Parathyroid adenoma (tissue), 2 donors: ENCODE measurements around the gene GOLGA6L10.
"Not testable (repeated sequence)": the region's sequence is repeated elsewhere in the genome, so short reads cannot be mapped to it uniquely, and the experiment has no call there.

Experiments
- H2AFZ ChIP-seq: fragments of 300-600 bp; sonication (generic); one replicate; pipeline ENCODE4 v1.7.0; 2017; ENCODE audit warnings: antibody characterized with exemption, mild to moderate bottlenecking
- H3K27ac ChIP-seq: fragments of 300-600 bp; sonication (generic); one replicate; pipeline ENCODE4 v1.7.0; 2017
- H3K27me3 ChIP-seq: fragments of 300-600 bp; sonication (generic); one replicate; pipeline ENCODE4 v1.7.0; 2017; ENCODE audit warnings: low read length; ENCODE audit not compliant: control insufficient read depth, insufficient read depth
- H3K36me3 ChIP-seq: fragments of 300-600 bp; sonication (generic); one replicate; pipeline ENCODE4 v1.7.0; 2017; ENCODE audit warnings: low read length; ENCODE audit not compliant: control insufficient read depth, insufficient read depth
- H3K4me1 ChIP-seq: fragments of 300-600 bp; sonication (generic); one replicate; pipeline ENCODE4 v1.7.0; 2017; ENCODE audit warnings: control low read depth
- H3K4me2 ChIP-seq: fragments of 300-600 bp; sonication (generic); one replicate; pipeline ENCODE4 v1.7.0; 2017; ENCODE audit warnings: low read length
- H3K4me3 ChIP-seq: fragments of 300-600 bp; sonication (generic); one replicate; pipeline ENCODE4 v1.7.0; 2017; ENCODE audit warnings: low read depth, low read length
- H3K79me2 ChIP-seq: fragments of 300-600 bp; sonication (generic); one replicate; pipeline ENCODE4 v1.7.0; 2017; ENCODE audit warnings: control low read depth
- H3K9ac ChIP-seq: fragments of 300-600 bp; sonication (generic); one replicate; pipeline ENCODE4 v1.7.0; 2017; ENCODE audit warnings: mild to moderate bottlenecking
- H3K9me3 ChIP-seq: fragments of 300-600 bp; sonication (generic); one replicate; pipeline ENCODE4 v1.7.0; 2017; ENCODE audit warnings: low read length; ENCODE audit not compliant: control insufficient read depth
- TF ChIP-seq, protein P1 (sequence below): fragments of 300-600 bp; sonication (generic); IDR thresholded peaks from one replicate; pipeline ENCODE4 v1.7.0; 2017; ENCODE audit warnings: antibody characterized with exemption, mild to moderate bottlenecking
- donor health status: primary hyperparathyroidism.

GOLGA6L10 gene

DNA sequence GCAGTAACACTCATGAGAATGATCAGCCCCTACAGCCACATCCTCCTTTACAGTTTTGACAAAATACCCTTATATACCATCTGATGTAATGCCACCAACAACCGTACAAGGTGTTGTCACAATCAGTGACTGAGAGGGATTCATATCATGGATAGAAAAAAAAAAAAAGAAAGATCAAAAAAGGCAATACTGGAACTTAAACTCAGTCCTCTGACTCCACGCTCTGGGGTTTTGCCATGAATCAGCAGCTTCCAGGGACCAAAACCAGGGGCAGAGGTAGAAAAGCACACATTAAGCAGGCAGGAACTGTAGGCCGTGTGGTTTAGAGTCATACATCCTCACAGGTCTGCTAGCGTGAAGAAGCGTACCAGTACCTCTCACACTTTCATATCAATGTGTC lies 1.6 kb downstream of the GOLGA6L10 start:
- H3K9ac ChIP-seq, H3K27ac ChIP-seq, H3K4me2 ChIP-seq, H2AFZ ChIP-seq, H3K27me3 ChIP-seq, H3K79me2 ChIP-seq, H3K4me3 ChIP-seq, H3K4me1 ChIP-seq, H3K9me3 ChIP-seq, H3K36me3 ChIP-seq: not testable (repeated sequence)

DNA sequence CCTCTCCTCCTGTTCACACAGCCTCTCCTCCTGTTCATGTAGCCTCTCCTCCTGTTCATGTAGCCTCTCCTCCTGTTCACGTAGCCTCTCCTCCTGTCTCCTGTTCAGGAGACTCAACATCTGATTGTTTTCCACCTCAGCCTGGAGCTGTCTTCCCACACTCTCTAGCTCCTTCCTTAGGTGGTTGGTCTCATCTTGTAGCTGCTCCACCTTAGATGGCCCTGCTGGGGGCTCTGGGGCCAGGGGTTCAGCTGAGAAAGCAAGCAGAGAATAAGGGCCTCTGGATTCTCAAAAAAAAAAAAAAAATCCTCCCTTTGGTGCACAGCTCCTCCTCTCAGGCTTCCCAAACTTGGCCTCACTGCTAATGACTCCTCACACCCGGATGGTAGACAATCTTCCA lies 4.1 kb downstream of the GOLGA6L10 start:
- H3K9me3 ChIP-seq, H3K27me3 ChIP-seq, H3K27ac ChIP-seq, H3K79me2 ChIP-seq, H3K36me3 ChIP-seq, H3K4me3 ChIP-seq, H3K4me2 ChIP-seq, H2AFZ ChIP-seq, H3K9ac ChIP-seq, H3K4me1 ChIP-seq: not testable (repeated sequence)

DNA sequence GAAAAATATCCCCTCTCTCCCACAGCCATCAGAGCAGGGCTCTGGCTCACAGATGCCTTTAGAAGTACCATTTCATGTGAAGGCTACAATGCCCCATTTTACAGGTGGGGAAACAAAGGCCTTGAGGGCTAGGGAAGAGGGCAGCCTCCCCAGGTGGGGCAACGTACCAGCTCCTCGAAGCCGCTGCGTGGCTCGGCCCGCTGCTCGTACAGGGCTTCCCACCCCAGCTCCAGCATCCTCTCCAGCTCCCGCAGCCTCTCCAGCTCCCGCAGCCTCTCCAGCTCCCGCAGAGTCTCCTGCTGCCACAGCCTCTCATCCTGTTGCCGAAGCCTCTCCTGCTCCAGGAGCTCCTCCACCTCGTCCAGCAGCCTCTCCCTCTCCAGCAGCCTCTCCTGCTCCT lies 4.9 kb downstream of the GOLGA6L10 start:
- not testable (repeated sequence) for H3K79me2 ChIP-seq, H3K9ac ChIP-seq

DNA sequence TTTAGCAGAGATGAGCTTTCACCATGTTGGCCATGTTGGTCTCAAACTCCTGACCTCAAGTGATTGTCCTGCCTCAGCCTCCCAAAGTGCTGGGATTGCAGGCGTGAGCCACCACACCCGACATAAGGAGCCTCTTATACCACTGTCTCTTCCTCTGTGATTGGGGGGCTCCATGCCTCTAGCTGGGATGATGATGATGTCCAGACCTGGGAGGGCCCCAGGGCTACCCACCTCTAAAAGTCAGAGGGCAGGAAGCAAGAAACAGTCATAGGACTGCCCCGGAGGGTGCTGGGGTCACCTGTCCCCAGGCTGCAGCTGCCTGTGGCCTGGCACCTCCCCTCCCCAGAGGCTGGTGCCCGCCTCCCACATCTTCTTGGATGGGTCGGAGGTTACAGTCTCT lies 5.4 kb downstream of the GOLGA6L10 start:
- H3K4me2 ChIP-seq, H3K4me3 ChIP-seq, H3K9me3 ChIP-seq, H3K4me1 ChIP-seq, H3K79me2 ChIP-seq, H3K9ac ChIP-seq, H3K27ac ChIP-seq, H2AFZ ChIP-seq, H3K36me3 ChIP-seq, H3K27me3 ChIP-seq: not testable (repeated sequence)

More for the DNA sequence above, 4.9 kb downstream of the GOLGA6L10 start:
- not testable (repeated sequence) for H3K36me3 ChIP-seq, H3K9me3 ChIP-seq, H3K4me3 ChIP-seq, H3K4me1 ChIP-seq, H3K4me2 ChIP-seq, H3K27me3 ChIP-seq, H3K27ac ChIP-seq, H2AFZ ChIP-seq

DNA sequence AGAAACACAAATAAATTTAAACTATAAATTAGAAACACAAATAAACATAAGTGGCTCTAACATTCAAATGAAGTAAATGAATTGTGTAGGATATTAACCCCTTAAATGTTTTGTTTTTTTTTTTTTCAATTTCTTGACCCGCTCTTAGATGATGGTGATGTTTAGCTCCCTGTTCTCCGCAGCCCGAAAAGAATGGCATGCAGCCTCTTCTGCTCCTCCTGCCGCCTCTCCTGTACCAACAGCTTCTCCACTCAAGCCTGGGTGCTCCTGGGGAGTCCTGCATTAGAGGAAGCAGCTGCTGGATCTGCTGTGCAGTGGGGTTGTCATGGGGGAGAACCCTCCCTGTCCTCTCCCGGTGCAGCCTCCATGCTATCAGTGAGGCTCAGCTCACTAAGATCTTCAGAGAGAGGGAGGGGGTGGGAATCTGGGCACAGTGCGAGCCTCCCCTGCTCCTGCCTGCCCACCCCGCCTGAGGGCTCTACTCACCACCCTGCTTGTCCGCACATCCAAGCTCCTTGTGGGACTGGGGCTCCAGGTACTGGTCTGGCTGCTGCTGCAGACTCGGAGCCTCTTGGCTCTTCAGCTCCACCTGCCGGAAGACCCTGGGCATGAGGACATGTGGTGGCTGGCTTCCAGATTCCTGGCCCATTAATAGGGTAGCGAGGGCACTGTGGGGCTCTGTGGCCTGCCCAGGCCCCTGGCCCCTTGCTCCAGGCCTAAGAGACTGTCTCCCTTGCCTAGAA lies 6.5 kb downstream of the GOLGA6L10 start:
- not testable (repeated sequence) for H3K4me1 ChIP-seq, H3K36me3 ChIP-seq

DNA sequence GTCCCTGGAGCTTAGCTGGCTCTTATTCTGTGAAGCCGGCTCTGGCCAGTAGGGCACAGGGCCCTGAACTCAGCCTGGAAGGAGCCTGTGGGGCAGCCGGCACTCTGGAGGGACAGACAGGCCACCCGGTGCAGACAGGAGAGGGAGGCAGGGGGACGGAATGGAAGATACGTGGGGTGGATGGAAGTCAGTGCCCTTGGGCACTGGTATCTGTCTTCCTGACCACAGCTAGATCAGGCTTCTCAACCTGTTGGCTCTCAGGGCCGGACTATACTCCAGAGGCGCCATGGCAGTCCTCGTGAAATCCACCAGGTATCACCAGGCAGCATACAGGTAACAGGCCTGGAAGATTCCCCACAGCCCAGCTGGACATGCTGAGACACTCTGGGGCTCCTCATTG lies 10.7 kb downstream of the GOLGA6L10 start:
- not testable (repeated sequence) for H3K9me3 ChIP-seq, H3K79me2 ChIP-seq, H3K4me3 ChIP-seq, H3K36me3 ChIP-seq, H3K27ac ChIP-seq, H2AFZ ChIP-seq, H3K4me2 ChIP-seq, H3K4me1 ChIP-seq, H3K27me3 ChIP-seq, H3K9ac ChIP-seq

More for the DNA sequence above, 6.5 kb downstream of the GOLGA6L10 start:
- TF ChIP-seq, protein P1, sequence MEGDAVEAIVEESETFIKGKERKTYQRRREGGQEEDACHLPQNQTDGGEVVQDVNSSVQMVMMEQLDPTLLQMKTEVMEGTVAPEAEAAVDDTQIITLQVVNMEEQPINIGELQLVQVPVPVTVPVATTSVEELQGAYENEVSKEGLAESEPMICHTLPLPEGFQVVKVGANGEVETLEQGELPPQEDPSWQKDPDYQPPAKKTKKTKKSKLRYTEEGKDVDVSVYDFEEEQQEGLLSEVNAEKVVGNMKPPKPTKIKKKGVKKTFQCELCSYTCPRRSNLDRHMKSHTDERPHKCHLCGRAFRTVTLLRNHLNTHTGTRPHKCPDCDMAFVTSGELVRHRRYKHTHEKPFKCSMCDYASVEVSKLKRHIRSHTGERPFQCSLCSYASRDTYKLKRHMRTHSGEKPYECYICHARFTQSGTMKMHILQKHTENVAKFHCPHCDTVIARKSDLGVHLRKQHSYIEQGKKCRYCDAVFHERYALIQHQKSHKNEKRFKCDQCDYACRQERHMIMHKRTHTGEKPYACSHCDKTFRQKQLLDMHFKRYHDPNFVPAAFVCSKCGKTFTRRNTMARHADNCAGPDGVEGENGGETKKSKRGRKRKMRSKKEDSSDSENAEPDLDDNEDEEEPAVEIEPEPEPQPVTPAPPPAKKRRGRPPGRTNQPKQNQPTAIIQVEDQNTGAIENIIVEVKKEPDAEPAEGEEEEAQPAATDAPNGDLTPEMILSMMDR, result peak; percentile 29
- not testable (repeated sequence) for H3K4me3 ChIP-seq, H3K9ac ChIP-seq, H3K27me3 ChIP-seq, H3K4me2 ChIP-seq, H3K27ac ChIP-seq, H3K79me2 ChIP-seq, H2AFZ ChIP-seq, H3K9me3 ChIP-seq

DNA sequence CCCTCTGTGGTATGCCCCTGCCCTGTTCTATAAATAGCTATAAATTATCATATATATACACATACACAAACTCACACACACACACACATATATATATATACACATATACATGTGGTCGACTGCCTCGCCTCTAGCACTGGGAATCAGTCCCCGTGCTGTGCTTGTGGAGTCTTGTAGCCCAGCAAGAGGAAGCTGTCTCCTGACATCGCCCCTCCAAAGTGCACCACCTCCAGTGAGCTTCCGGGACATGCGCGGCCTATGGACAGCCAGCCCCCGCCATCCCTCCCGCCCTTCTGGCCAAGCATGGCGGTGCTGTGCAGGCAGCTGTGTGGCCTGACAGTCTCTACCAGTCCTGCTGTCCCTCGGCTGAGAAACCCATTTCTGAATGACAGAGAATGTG lies 11.2 kb downstream of the GOLGA6L10 start:
- not testable (repeated sequence) for H3K27ac ChIP-seq, H3K9ac ChIP-seq, H2AFZ ChIP-seq, H3K36me3 ChIP-seq, H3K27me3 ChIP-seq, H3K4me3 ChIP-seq, H3K4me1 ChIP-seq, H3K4me2 ChIP-seq, H3K9me3 ChIP-seq, H3K79me2 ChIP-seq

DNA sequence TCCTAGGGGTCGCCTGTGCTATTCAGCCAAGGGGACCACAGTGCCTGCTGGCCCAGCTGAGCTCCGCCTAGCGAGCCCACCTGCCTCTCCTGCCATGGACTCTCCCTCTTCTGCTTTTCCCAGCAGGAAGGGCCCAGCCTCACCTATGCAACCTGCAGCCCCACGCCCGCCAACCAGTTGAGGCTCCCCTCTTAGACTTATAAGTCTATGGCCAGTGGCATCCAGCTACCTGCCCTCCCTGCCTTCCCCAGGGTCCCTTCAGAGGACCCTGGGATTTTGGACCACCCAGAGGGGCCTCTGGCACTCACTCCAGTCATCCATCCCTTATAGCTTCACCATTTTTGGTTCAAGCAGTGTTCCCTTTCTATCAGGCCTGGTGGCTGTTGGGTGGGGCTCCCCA lies 12.2 kb downstream of the GOLGA6L10 start:
- not testable (repeated sequence) for H3K36me3 ChIP-seq, H3K9me3 ChIP-seq, H3K9ac ChIP-seq, H3K4me1 ChIP-seq, H3K27ac ChIP-seq, H3K27me3 ChIP-seq, H3K4me3 ChIP-seq, H2AFZ ChIP-seq, H3K4me2 ChIP-seq, H3K79me2 ChIP-seq

DNA sequence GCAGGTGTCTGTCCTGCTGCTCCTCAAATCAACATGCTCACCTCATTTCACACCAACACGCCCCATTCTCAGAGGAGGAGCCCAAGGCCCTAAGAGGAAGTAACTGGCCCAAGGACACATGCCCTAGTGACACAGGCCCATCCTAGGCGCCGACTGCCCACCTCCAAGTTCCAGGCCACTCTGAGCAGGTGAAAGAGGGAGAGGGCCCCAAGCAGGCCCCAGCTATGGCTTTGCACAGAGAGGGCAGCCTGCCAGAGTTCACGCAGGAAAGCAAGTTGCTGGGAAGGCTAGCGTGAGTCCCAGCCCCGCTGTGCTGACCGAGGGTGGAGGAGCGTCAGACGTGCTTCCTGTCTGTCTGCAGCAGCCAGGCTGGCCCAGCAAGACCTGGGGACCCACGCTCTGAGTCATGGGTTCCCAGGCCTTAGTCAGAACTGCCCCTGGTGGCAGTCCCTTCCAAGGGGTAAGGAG lies 13.1 kb downstream of the GOLGA6L10 start:
- not testable (repeated sequence) for H3K27ac ChIP-seq, H3K4me2 ChIP-seq, H3K4me1 ChIP-seq, H3K9ac ChIP-seq, H3K4me3 ChIP-seq, H3K27me3 ChIP-seq, H3K36me3 ChIP-seq, H3K9me3 ChIP-seq, H3K79me2 ChIP-seq, H2AFZ ChIP-seq

DNA sequence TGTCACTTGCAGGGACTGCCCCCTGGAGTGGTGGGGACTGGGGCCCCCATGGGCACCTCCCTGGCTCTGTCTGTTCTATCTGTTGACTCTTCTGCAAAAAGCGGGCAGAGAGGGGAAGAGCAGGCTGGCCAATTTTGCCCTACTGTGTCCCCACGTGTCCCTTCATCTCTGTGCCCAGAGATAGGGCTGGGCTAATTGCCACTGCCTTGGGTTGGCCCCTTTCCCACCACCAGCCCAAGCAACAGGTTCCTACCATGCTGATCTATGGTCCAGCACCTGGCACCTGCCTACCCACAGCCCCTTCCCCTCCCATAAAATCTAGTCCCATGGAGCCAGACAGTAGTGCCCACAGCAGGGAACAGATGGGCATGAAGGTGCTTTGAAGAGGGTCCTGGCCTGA lies 14.3 kb downstream of the GOLGA6L10 start:
- not testable (repeated sequence) for H2AFZ ChIP-seq, H3K79me2 ChIP-seq, H3K4me3 ChIP-seq, H3K27ac ChIP-seq, H3K36me3 ChIP-seq, H3K9ac ChIP-seq, H3K4me2 ChIP-seq, H3K9me3 ChIP-seq, H3K27me3 ChIP-seq, H3K4me1 ChIP-seq
